Activated CD4-positive, alpha-beta T cell treated with anti-CD3 and anti-CD28 coated beads for 1 hour (primary cell): ENCODE results near the gene HBG1.
"Not testable (repeated sequence)": the region's sequence is repeated elsewhere in the genome, so short reads cannot be mapped to it uniquely, and the experiment has no call there.

ENCODE experiments used
- DNase-seq: peaks from one replicate; pipeline ENCODE4 v3.0.0-alpha.2; 2020

Gene HBG1

DNA sequence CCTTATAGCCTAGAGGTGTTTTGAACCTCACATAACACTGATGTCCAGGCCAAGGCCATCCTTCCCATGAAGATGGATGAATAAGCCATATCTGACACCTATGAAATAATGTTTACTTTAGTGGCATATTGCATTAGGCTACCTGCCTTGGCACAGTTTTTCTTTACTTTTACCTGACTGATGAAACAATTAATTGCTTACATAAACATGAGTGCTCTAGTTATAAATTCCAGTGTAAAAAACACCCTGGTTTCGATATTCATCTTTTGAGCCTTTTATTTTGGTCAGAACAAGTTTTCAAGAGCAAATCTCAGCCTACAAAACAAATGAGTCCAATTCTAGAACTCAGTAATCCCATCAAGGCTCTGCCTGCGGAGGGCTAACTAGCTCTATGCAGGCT lies 27.0 kb upstream of the HBG1 start:
- DNase-seq: no peak

DNA sequence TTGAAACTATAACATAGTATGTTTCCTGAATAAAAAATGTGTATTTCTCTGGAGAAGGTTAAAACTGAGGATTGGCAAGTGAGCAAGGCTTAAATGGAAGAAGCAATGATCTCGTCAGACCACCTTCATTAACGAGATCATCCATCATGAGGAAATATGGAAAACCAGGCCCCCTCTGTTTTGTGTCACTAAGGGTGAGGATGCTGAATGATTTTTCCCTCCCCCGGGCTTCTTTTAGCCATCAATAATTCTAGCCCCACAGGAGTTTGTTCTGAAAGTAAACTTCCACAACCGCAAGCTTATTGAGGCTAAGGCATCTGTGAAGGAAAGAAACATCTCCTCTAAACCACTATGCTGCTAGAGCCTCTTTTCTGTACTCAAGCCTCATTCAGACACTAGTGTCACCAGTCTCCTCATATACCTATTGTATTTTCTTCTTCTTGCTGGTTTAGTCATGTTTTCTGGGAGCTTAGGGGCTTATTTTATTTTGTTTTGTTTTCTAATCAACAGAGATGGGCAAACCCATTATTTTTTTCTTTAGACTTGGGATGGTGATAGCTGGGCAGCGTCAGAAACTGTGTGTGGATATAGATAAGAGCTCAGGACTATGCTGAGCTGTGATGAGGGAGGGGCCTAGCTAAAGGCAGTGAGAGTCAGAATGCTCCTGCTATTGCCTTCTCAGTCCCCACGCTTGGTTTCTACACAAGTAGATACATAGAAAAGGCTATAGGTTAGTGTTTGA lies 25.9 kb upstream of the HBG1 start:
- no peak for DNase-seq

DNA sequence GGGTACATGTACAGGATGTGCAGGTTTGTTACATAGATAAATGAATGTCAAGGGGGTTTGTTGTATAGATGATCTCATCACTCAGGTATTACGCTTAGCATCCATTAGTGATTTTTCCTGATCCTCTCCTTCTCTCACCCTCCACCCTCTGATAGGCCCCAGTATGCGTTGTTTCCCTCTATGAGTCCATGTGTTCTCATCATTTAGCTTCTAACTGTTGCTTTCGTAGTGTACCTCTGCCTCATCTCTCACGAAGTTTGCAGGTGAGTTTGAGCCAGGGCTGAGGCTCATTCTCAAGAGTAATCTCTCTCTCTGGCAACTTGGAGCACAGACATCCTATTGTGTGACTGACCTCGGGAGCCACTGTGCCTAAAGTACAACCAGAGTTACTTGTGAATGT lies 24.7 kb upstream of the HBG1 start:
- no peak for DNase-seq

DNA sequence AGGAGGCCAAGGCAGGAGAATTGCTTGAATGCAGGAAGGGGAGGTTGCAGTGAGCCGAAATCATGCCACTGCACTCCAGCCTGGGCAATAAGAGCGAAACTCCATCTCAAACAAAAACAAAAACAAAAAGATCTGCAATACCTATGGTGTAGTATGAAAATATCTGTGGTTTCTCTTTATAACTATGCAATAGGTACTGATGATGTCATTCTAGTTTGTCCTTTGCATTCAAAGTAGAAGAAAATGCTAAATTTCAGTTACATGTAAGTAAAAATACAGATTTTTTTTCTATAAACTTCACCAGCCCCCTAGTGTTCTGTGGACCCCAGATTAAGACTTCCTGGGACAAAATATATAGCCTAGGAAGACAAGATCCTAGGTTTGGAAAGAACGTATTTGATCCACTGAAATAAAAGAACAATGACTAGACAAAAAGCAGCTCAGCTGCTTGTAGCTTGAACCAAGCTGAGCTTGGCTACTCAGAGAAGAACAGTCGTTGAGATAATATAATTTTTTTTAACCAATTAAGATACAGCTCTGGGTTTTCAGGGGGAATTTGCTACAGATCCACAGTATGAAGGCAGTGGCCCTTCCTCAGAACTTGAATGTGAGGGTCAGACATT lies 22.8 kb upstream of the HBG1 start:
- no peak for DNase-seq

DNA sequence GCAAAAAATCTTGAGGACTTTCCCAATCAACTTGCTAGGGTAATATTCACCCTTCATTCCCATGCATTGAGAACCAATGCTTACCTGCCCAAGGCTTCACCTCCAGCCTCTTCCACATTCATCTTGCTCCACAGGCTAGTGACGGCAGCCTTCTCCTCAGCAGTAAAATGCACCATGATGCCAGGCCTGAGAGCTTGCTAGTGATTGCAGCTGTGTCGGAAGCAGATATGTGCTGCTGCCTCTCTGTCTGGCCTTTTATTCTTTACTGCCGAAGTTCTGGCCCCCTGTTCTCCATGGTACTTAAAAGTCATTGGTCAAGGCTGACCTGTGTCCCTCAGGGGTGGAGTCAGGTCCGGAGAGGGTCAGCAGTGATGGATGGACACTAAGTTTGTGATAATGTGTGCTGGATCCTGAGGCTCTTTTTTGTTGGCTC lies 20.1 kb upstream of the HBG1 start, which contains the start of gene HBE1:
HBE1 (minus strand) TSS at position 231 of the 433 bp plus-strand sequence; CDS start at position 176, 55 bp downstream.
- DNase-seq: no peak

DNA sequence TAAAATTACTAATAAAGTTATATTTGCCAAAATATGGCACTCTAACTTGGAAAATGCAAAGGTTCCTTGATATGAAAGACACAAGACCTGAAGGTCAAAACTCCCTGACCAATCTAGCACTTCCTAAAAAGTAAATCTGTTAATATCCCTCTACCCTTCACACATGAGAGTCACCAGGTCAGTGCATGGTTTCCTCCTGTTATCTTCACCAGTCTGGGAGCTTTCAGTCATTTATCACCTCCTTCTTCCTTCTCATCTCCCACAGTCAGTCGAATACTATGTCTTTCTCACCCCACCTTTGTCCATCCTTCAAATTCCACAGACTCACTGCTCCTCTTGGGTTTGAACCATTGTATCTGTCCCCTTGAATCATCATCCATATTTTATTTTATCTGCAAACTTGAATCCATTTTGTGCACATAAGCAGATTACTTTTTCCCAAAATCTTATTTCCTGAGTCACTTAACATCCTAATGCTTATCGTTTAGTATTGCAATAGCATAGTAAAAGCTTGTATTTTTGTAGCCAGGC lies 17.4 kb upstream of the HBG1 start:
- DNase-seq: no peak

DNA sequence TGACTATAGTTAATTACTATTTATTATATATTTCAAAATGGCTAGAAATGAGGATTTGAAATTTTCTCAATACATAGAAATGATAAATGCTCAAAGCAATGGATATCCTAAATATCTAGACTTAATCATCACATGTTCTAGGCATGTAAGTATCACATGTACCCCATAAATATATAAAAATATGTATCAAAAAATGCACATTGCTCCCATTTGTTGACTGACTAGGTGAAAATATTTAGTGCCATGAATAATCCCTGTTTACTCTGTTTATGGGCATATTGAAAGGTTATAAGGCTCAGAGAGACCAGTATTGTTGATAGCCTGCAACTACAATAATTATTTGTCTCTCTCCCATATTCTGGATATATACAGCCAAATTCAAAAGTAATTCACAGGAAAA lies 17.0 kb upstream of the HBG1 start:
- DNase-seq: no peak

DNA sequence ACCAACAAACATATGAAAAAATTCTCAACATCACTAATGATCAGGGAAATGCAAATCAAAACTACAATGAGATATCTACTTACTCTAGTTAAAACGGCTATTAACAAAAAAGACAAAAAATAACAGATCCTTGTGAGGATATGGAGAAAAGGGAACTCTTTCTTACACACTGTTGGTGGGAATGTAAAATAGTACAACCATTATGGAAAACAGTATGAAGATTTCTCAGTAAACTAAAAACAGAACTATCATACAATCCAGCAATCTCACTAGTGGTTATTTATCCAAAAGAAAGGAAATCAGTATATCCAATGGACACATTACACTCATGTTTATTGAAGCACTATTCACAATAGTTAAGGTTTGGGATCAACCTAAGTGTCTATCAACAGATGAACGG lies 16.2 kb upstream of the HBG1 start:
- no peak for DNase-seq

DNA sequence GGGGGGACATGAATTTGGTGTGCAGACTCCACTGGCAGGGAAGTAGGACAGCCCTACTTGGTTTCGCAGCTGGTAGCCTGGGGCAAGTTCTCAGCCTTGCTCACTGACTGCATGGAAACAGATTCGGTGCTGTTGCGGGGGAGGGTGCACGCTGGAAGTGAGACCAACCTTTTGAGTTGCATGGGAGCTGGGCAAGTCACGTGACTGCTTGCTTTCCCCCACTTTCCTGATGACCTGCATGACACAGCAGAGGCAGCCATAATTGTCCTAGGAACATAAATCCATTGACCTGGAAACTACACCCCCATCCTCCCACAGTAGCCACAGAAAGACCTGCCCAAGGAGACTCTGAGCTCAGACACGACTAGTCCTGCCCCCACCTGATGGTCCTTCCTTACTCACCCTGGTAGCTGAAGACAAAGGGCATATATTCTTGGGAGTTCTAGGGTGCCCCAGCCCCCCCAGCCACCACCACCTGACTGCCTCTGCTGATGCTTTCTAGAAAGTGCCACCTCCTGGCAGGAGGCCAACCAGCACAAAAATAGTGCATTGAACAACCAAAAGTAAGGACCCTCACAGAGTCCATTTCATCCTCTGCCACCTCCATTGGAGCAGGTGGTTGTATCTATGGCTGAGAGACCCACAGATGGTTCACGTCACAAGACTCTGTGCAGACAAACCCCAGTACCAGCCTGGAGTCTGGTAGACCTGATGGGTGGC lies 9.0 kb upstream of the HBG1 start:
- DNase-seq: no peak

DNA sequence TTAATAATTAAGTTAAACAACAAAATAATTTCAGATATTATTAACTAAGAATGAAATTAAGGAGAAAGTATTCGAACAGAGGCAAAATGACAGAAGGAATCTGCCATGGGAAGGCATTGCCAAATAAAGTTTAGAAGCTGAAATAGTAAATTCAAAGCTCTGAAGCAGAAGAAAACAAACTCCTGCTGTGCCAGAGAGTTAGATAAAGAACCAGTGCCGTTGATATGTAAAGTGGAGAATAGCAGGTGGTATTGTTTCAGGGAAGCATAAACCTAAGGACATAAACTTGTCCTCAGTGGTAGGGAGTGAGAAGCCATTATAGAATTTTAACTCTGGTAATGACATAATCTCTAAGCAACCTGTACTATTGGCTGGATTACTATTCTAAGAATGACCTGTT lies 7.6 kb upstream of the HBG1 start:
- DNase-seq: no peak

DNA sequence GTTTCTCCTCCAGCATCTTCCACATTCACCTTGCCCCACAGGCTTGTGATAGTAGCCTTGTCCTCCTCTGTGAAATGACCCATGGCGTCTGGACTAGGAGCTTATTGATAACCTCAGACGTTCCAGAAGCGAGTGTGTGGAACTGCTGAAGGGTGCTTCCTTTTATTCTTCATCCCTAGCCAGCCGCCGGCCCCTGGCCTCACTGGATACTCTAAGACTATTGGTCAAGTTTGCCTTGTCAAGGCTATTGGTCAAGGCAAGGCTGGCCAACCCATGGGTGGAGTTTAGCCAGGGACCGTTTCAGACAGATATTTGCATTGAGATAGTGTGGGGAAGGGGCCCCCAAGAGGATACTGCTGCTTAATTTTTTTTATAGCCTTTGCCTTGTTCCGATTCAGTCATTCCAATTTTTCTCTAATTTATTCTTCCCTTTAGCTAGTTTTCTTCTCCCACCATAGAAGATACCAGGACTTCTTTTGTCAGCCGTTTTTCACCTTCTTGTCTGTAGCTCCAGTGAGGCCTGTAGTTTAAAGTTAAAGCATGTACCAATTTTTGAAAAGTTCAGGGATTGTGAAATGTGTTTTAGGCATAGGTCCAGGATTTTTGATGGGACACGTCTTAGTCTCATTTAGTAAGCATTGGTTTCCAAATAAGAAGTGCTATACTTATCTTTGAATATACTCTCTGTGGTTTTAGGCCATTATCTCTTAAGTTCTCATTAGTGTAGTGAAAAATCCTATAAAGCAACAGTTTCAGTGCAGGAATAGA lies 5.2 kb upstream of the HBG1 start, which contains the start of gene HBG2:
HBG2 (minus strand) TSS at position 136 of the 768 bp plus-strand sequence; CDS start at position 83, 53 bp downstream.
- not testable (repeated sequence) for DNase-seq

DNA sequence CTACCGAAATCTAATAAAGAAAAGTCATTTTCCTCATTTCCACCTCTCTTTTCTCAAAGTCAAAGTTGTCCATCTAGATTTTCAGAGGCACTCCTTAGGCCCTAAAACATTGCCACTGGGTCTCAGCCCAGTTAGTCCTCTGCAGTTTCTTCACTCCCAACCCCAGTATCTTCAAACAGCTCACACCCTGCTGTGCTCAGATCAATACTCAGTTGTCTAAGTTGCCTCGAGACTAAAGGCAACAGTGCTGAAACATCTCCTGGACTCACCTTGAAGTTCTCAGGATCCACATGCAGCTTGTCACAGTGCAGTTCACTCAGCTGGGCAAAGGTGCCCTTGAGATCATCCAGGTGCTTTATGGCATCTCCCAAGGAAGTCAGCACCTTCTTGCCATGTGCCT lies 4.4 kb upstream of the HBG1 start:
- not testable (repeated sequence) for DNase-seq

DNA sequence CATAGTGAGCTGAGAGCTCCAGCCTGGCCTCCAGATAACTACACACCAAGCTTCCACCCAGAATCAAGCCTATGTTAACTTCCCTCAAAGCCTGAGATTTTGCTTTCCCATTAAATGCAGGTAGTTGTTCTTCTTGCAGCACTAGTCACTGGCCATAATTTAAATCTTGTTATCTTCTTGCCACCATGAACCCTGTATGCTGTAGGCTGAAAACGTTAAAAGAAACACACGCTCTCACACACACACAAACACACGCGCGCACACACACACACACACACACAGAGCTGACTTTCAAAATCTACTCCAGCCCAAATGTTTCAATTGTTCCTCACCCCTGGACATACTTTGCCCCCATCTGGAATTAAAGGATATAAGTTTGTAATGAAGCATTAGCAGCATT lies 3.8 kb upstream of the HBG1 start:
- DNase-seq: not testable (repeated sequence)

DNA sequence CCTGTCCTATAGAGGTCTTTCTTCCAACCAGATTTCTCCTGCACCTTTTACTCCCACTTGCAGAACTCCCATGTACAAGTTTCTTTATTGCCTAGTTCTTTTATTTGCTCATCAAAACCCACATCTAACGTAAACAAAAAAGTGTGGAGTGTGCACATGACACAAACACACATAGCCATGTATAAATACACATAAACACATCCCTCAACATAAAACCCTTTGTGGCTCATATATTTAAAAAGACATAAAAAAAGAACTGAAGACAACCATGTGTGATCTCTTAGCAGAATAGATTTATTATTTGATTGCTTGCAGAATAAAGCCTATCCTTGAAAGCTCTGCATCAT lies 3.2 kb upstream of the HBG1 start:
- no peak for DNase-seq

DNA sequence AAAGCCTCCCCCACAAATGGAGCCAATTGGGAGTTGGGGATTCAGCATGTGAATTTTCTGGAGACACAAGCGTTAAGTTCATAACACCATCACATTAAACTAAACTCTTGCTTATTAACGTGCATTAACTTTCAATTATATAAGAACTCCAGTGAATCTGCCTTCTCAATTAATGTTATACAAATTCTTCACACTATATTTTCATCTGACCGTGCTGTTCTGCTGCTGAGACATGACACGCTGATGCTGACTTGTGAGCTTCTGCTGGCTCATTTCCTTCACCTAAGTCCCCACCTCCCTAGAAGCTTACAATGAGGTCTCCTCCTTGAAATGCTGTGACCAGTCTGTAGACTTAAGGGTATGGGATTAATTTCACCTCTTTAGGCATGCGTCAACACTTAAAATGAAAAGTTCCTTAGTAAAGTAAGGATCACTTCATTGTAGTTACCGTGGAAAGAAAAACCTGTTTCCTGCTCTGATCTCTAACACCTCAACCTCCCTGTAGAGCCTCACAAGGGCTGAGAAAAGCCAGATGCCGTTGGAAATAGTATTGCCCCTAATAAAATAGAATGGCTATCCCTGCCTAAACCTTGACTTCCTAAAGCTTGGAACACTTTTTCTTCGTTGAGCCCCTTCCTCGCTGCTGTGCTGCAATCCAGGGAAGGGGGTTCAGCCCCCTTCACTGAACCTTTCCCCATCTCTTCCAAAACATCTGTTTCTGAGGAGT lies 2.7 kb upstream of the HBG1 start:
- DNase-seq: no peak

DNA sequence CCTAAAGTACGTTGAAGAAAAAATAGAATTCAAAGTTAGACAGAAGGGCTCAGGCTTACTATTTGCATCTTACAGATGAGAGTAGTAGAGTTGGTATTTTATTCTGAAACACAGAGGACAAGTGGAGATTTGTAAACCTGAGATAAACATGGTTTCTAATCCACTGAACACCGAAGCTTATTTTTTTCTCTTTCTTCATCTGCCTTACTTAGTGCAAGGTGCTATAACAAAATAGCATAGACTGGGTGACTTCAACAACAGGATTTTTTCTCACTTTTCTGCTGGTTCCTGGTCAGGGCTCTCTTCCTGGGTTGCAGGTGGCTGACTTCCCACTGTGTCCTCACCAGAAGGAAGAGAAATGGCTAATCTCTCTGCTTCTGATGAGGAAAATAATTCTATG lies 2.1 kb upstream of the HBG1 start:
- DNase-seq: no peak

DNA sequence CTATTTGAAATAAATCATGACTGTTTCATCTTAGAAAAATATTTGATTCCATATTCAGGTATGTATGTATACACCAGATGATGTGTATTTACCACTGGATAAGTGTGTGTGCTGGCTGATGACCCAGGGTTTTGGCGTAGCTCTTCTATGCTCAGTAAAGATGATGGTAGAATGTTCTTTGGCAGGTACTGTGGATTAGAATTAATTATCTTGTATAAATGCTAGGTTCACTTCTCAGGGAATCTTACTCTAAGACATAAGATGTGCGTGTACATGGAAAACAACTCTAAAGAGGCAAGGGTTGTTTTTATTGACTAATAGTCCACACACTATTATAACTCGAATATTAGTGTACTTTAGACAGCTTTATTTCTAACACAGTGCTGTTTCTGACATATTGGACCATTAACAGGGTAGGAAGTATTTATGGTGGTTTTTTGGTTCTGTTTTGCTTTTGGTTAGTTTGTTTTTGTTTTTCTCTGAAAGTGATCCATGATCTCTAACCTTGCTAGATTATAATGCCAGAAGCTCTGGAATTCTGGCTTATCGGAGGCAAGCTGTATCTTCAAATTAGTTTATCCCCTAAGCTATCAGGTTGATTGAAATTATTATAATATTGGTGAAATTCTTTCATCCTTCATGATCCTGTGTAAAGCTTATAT lies 1.0 kb upstream of the HBG1 start:
- no peak for DNase-seq

DNA sequence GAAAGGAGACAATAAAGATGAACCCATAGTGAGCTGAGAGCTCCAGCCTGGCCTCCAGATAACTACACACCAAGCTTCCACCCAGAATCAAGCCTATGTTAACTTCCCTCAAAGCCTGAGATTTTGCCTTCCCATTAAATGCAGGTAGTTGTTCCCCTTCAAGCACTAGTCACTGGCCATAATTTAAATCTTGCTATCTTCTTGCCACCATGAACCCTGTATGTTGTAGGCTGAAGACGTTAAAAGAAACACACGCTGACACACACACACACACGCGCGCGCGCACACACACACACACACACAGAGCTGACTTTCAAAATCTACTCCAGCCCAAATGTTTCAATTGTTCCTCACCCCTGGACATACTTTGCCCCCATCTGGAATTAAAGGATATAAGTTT lies 1.2 kb downstream of the HBG1 start:
- DNase-seq: not testable (repeated sequence)

DNA sequence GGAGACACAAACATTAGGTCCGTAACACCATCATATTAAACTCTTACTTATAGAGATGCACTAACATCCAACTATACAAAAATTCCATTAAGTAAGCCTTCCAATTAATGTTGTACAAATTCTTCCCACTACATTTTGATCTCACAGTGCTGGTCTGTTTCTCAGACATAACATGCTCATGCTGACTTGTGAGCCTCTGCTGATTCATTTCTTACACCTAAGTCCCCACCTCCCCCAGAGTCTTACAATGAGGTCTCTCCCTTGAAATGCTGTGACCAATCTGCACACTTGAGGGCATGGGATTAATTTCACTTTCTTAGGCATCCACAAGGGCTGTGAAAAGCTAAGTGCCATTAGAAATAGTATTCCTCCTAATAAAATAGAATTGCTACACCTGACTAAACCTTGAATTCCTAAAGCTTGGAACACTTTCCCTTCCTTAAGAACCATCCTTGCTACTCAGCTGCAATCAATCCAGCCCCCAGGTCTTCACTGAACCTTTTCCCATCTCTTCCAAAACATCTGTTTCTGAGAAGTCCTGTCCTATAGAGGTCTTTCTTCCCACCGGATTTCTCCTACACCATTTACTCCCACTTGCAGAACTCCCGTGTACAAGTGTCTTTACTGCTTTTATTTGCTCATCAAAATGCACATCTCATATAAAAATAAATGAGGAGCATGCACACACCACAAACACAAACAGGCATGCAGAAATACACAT lies 2.0 kb downstream of the HBG1 start:
- DNase-seq: no peak

DNA sequence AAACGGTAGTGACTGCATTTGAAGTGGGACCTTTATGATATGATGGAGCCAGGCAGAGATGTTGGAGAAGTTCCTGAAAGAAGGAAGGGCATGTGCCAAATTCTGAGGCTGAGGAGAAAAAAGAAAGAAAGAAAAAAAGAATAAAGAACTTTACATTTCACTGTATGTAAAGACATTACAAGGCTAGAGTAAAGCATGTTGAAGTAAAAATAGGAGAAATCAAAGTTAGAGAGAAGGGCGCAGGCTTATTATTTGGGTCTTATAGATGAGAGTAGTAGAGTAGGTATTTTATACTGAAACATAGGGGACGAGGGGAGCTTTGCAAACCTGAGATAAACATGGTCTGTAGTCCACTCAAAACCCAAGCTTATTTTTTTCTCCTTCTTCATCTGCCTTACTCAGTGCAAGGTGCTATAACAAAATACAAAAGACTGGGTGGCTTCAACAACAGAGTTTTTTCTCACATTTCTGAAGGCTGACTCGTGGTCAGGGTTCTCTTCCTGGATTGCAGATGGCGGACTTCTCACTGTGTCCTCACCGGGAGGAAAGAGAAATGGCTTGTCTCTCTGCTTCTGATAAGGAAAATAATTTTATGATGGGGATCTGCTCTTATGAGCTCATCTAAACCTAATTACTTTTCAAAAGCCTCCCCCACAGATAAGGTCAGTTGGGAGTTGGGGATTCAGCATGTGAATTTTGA lies 2.7 kb downstream of the HBG1 start:
- DNase-seq: no peak
